Measurements from ENCODE around the gene PZP.

Gene PZP

GRCh38 chr12:9099552-9100190, 108.5 kb downstream of the PZP start:
- no peak for DNase-seq

Data from NK-92 treated with Interleukin-12 subunit alpha and Interleukin-12 subunit beta, amount 100 ng/mL, for 24 hours (cell line).